Measurements from ENCODE around the gene IGFALS. TPM values are rescaled to one million over a fixed set of nuclear protein-coding genes. Genes with fewer than 3 reads are reported as not detected.

IGFALS gene
- total RNA-seq, 3 donors from 2014 or later (not counting 1 experiment from before 2014, with no cell fraction given) = 0.47 to 1.1 (median 0.70) TPM

DNA sequence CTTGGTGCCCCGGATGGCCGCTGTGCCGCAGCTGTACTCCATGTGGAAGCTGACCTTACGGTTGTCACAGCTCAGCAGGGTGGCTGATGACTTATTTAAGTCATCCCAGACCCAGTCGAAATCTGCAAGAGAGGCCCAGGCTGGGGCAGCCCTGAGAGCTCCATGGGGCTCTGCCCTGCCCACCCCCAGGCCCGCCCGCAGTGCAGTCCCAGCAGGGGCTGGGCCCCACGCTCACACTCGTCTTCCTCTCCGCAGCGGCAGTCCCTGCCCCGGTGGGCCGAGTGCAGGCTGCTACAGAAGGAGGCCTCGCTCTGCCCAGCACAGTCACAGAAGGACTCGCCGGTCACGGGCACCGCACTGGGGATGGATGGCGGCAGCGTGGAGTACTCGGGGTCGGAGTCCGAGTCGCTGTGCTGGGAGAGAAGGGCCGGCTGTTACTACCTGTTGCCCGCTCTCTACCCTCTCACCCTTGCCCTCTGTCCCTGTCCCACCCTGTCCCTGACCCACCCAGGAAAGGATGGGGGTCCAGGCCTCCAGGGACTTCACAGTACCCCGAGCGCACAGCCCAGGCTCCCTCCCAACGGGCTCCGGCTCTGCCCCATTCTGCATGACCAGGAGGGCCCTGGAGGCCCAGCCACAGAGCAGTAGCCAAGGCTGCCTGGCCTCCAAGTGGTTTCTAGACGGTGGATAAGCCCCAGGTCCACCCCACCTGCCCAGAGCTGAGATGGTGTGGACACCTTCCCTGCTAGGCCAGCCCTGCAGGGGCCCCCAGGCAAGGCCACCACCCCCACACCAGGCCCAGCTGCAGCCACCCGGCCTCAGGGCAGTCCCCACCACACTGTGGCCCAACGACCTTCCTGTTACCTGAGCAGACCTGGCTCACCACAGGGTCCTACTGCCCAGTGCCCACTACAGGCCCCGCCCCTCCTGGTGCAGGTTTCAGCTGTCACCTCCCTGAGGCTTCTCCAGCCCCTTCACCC lies 15.0 kb downstream of the IGFALS start:
- H3K9me3 ChIP-seq (ENCODE audit: control insufficient read depth, insufficient read depth, low read length) = no peaks in the 10 kb centered on the region
- ATAC-seq (no peak), DNase-seq (no peak)
- 90% methylated on average over 34 of the region's 34 CpGs for WGBS (ENCODE audit: insufficient coverage)
- intact Hi-C loops (cut with micrococcal nuclease) = loop anchor here (10.0 kb wide), 1 partner anchor 146 kb away; no protein-coding TSS in a partner anchor
- H3K4me3 ChIP-seq (ENCODE audit: low read length) = no peak overlapping the region
- TF ChIP-seq, protein P1, sequence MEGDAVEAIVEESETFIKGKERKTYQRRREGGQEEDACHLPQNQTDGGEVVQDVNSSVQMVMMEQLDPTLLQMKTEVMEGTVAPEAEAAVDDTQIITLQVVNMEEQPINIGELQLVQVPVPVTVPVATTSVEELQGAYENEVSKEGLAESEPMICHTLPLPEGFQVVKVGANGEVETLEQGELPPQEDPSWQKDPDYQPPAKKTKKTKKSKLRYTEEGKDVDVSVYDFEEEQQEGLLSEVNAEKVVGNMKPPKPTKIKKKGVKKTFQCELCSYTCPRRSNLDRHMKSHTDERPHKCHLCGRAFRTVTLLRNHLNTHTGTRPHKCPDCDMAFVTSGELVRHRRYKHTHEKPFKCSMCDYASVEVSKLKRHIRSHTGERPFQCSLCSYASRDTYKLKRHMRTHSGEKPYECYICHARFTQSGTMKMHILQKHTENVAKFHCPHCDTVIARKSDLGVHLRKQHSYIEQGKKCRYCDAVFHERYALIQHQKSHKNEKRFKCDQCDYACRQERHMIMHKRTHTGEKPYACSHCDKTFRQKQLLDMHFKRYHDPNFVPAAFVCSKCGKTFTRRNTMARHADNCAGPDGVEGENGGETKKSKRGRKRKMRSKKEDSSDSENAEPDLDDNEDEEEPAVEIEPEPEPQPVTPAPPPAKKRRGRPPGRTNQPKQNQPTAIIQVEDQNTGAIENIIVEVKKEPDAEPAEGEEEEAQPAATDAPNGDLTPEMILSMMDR (IDR thresholded peaks at IDR 0.05) = no peak
- H3K36me3 ChIP-seq (ENCODE audit: control insufficient read depth, insufficient read depth, low read length) = peaks cover 24% of the 10 kb centered on the region
- H3K4me1 ChIP-seq (ENCODE audit: control insufficient read depth, insufficient read depth, low read length) = peaks cover 49% of the 10 kb centered on the region
- H3K27ac ChIP-seq (ENCODE audit: low read length) = no peak overlapping the region
- Mint-ChIP-seq H3K9me3 (no peaks in the 10 kb centered on the region), H3K27me3 (ENCODE audit: low read depth in 2 of 2) (no peaks in the 10 kb centered on the region), H3K4me1 (peaks cover 14 to 19% of the 10 kb centered on the region in 2 donors), H3K27ac (no peak overlapping the region), H3K4me3 (peak overlapping the region; percentile 31), H3K36me3 (no peaks in the 10 kb centered on the region)
- H3K27me3 ChIP-seq (ENCODE audit: control insufficient read depth, insufficient read depth, low read length) = no peaks in the 10 kb centered on the region

- Histone ChIP-seq H3K9me3 (ENCODE audit: control insufficient read depth, insufficient read depth, low read length) (no peaks in the 10 kb centered on the region), H3K27me3 (ENCODE audit: control insufficient read depth, insufficient read depth, low read length) (no peaks in the 10 kb centered on the region), H3K27ac (ENCODE audit: low read length) (no peak overlapping the region), H3K4me1 (ENCODE audit: control insufficient read depth, insufficient read depth, low read length) (peaks cover 44% of the 10 kb centered on the region), H3K4me3 (ENCODE audit: low read length) (no peak overlapping the region), H3K36me3 (ENCODE audit: control insufficient read depth, insufficient read depth, low read length) (peaks cover 24% of the 10 kb centered on the region)
- WGBS (ENCODE audit: insufficient coverage) = 91% methylated on average over 36 of the region's 36 CpGs
- no peaks in the 10 kb centered on the region for H3K9me3 Mint-ChIP-seq
- peaks cover 14 to 15% of the 10 kb centered on the region in 2 donors for H3K4me1 Mint-ChIP-seq
- no peak for ATAC-seq
- intact Hi-C loops (cut with micrococcal nuclease) = loop anchor here (10.0 kb wide), 1 partner anchor 147 kb away; no protein-coding TSS in a partner anchor
- no peak for DNase-seq
- peak overlapping the region; percentile 31 for H3K4me3 Mint-ChIP-seq
- TF ChIP-seq, protein P1 (IDR thresholded peaks at IDR 0.05) = no peak
- H3K36me3 Mint-ChIP-seq = no peaks in the 10 kb centered on the region
- H3K27ac Mint-ChIP-seq = no peak overlapping the region
- no peaks in the 10 kb centered on the region for H3K27me3 Mint-ChIP-seq (ENCODE audit: low read depth in 2 of 2)
Measured at GRCh38 chr16:1777375-1778199, 15.9 kb downstream of the IGFALS start.

GRCh38 chr16:1776991-1777374 lies 16.5 kb downstream of the IGFALS start:
- Mint-ChIP-seq H3K36me3 (no peaks in the 10 kb centered on the region), H3K4me3 (no peak overlapping the region), H3K27me3 (ENCODE audit: low read depth in 2 of 2) (no peaks in the 10 kb centered on the region), H3K27ac (no peak overlapping the region), H3K9me3 (no peaks in the 10 kb centered on the region), H3K4me1 (peaks cover 19% of the 10 kb centered on the region in 2 donors)
- DNase-seq (no peak), ATAC-seq (no peak)
- H3K4me1 ChIP-seq (ENCODE audit: control insufficient read depth, insufficient read depth, low read length) = peaks cover 50% of the 10 kb centered on the region
- intact Hi-C loops (cut with micrococcal nuclease) = loop anchor here (10.0 kb wide), 1 partner anchor 148 kb away; no protein-coding TSS in a partner anchor
- 97% methylated on average over 22 of the region's 22 CpGs for WGBS (ENCODE audit: insufficient coverage)
- peaks cover 24% of the 10 kb centered on the region for H3K36me3 ChIP-seq (ENCODE audit: control insufficient read depth, insufficient read depth, low read length)
- no peaks in the 10 kb centered on the region for H3K27me3 ChIP-seq (ENCODE audit: control insufficient read depth, insufficient read depth, low read length)
- TF ChIP-seq, protein P1 (IDR thresholded peaks at IDR 0.05) = no peak
- H3K27ac ChIP-seq (ENCODE audit: low read length) = no peak overlapping the region
- no peak overlapping the region for H3K4me3 ChIP-seq (ENCODE audit: low read length)
- H3K9me3 ChIP-seq (ENCODE audit: control insufficient read depth, insufficient read depth, low read length) = no peaks in the 10 kb centered on the region
